ENCODE measurements around the gene SLC19A1.

Gene SLC19A1

DNA sequence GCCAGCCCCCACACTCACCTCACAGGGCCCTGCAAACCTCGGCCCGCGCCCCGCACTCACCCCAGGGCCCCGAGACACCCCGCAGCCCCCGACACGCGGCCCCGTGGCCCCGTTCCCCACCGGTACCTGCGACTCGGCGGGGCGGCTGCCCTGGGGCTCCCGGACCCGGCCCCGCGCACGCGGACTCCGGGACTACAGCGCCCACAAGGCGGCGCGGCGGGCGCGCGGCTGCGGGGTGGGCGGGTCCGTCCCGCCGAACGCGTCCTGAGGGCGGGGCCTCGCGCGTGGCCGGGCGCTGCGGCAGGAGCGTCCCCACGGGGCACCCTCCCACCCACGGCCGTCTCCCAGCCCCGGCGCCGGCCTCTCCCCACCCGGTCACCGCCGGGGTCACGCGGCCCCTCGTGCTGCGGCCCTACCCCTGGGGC, at the start of gene SLC19A1:
SLC19A1 (minus strand) TSS at position 199 of the 425 bp plus-strand sequence. CDS start 4,481 bp downstream, outside the sequence.
- Mint-ChIP-seq H3K4me3 (peak within 1 kb of the TSS; percentile 79 to 91 (median 88)), H3K27me3 (ENCODE audit: low read depth) (no peaks in the 10 kb centered on the region), H3K27ac (peak within 1 kb of the TSS in 1 of 3 experiments; percentile 83), H3K36me3 (ENCODE audit: low read depth) (no peaks in the 10 kb centered on the region), H3K9me3 (no peaks in the 10 kb centered on the region), H3K4me1 (peaks cover 20% of the 10 kb centered on the region)
- TF ChIP-seq, protein P1, sequence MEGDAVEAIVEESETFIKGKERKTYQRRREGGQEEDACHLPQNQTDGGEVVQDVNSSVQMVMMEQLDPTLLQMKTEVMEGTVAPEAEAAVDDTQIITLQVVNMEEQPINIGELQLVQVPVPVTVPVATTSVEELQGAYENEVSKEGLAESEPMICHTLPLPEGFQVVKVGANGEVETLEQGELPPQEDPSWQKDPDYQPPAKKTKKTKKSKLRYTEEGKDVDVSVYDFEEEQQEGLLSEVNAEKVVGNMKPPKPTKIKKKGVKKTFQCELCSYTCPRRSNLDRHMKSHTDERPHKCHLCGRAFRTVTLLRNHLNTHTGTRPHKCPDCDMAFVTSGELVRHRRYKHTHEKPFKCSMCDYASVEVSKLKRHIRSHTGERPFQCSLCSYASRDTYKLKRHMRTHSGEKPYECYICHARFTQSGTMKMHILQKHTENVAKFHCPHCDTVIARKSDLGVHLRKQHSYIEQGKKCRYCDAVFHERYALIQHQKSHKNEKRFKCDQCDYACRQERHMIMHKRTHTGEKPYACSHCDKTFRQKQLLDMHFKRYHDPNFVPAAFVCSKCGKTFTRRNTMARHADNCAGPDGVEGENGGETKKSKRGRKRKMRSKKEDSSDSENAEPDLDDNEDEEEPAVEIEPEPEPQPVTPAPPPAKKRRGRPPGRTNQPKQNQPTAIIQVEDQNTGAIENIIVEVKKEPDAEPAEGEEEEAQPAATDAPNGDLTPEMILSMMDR (IDR thresholded peaks at IDR 0.05; ENCODE audit: unreplicated experiment in 3 of 3), result peak; percentile 23 to 50 (median 44)

DNA sequence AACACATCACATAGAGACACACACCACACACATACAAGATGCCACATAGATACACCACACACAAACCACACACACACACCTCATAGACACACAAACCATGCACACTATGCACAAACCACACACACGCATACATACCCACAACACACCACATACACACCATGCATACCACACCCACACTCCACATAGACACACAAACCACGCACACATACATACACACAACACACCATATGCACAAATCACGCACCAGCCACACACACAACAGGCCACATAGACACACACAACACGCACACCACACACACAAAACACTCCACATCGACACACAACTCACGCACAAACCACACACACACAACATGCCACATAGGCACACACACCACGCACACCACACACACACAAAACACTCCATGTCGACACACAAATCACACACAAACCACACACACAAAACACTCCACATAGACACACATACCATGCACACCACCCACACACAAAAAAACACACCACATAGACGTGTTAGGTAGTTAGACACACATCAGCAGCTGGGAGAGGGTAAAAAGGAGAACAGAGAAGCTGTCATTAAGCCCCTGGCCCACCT, 49.5 kb upstream of the SLC19A1 start:
- Mint-ChIP-seq H3K27me3 (ENCODE audit: low read depth) (peaks cover 46% of the 10 kb centered on the region), H3K4me1 (no peaks in the 10 kb centered on the region), H3K36me3 (ENCODE audit: low read depth) (peaks cover 5% of the 10 kb centered on the region), H3K27ac (no peak overlapping the region), H3K9me3 (peaks cover 24% of the 10 kb centered on the region), H3K4me3 (no peak overlapping the region)
- TF ChIP-seq, protein P1 (IDR thresholded peaks at IDR 0.05; ENCODE audit: unreplicated experiment in 3 of 3), result no peak

GRCh38 chr21:45590726-45591618, 48.7 kb upstream of the SLC19A1 start:
- TF ChIP-seq, protein P1 (IDR thresholded peaks at IDR 0.05; ENCODE audit: unreplicated experiment in 3 of 3), result no peak
- Mint-ChIP-seq H3K4me1 (no peaks in the 10 kb centered on the region), H3K9me3 (peaks cover 32% of the 10 kb centered on the region), H3K36me3 (ENCODE audit: low read depth) (peaks cover 5% of the 10 kb centered on the region), H3K27me3 (ENCODE audit: low read depth) (peaks cover 43% of the 10 kb centered on the region), H3K4me3 (no peak overlapping the region), H3K27ac (no peak overlapping the region)

DNA sequence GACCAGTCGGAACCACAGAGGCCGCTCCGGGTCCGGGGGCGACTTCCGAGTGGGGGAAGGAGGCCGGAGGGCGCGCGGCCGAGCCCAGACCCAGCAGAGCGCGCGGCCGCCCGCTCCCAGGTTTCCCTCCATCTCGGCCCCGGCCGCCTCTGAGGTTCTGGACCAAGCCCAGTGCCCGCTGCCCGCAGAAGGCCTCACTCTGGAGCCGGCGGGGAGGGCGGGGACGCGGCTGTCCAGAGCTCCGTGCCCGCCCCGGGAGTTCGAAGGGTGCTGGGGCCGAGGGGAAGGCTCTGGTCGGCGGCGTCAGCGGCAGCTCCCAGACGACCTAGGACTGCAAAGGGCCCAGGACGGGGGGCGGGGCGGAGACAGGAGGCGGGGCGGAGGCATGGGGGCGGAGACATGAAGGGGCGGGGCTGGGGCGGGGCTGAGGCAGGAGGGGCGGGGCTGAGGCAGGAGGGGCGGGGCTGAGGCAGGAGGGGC, 48.0 kb upstream of the SLC19A1 start:
- peaks cover 34% of the 10 kb centered on the region for H3K9me3 Mint-ChIP-seq
- H3K27me3 Mint-ChIP-seq (ENCODE audit: low read depth), result peaks cover 39% of the 10 kb centered on the region
- TF ChIP-seq, protein P1 (IDR thresholded peaks at IDR 0.05; ENCODE audit: unreplicated experiment in 3 of 3), result no peak
- no peaks in the 10 kb centered on the region for H3K4me1 Mint-ChIP-seq
- H3K27ac Mint-ChIP-seq, result no peak overlapping the region
- peaks cover 5% of the 10 kb centered on the region for H3K36me3 Mint-ChIP-seq (ENCODE audit: low read depth)
- no peak overlapping the region for H3K4me3 Mint-ChIP-seq

- Mint-ChIP-seq H3K4me1 (no peaks in the 10 kb centered on the region), H3K27ac (no peak overlapping the region), H3K27me3 (ENCODE audit: low read depth) (peaks cover 39% of the 10 kb centered on the region), H3K36me3 (ENCODE audit: low read depth) (peaks cover 5% of the 10 kb centered on the region), H3K9me3 (peaks cover 38% of the 10 kb centered on the region), H3K4me3 (no peak overlapping the region)
- TF ChIP-seq, protein P1 (IDR thresholded peaks at IDR 0.05; ENCODE audit: unreplicated experiment in 3 of 3), result no peak
Observed at GRCh38 chr21:45589686-45590245, 47.5 kb upstream of the SLC19A1 start.
